C4-2B (cell line): ENCODE results near the gene IL1RL1.

Experiments
- ZFX ChIP-seq: fragments of 450-650 bp; IDR thresholded peaks from 2 replicates; pipeline ENCODE4 v1.6.1; 2017
- TF ChIP-seq, protein P1 (sequence below): fragments of 450-650 bp; conservative IDR thresholded peaks from 2 replicates; pipeline ENCODE4 v1.5.1; 2017; ENCODE audit warnings: mild to moderate bottlenecking

DNA sequence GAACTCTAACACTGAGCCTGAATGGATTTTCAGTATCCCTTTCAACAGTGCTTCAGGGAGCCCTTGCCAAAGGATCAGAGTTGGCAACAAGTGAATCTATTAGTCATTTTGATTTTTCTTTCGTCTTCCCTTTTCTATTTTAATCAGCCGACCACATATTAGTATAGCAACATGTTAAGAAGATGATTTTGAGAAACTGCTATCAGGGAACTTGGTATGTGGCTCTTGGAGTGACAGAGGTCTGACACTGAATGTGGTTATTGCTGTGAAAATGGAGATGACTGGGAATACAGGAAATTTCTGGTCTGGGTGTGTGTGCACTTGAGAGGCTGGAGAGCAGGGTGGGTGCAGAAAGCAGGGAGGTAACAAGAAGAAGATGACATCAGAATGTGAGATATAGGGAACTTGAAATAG lies 28.7 kb upstream of the IL1RL1 start:
- TF ChIP-seq, protein P1, sequence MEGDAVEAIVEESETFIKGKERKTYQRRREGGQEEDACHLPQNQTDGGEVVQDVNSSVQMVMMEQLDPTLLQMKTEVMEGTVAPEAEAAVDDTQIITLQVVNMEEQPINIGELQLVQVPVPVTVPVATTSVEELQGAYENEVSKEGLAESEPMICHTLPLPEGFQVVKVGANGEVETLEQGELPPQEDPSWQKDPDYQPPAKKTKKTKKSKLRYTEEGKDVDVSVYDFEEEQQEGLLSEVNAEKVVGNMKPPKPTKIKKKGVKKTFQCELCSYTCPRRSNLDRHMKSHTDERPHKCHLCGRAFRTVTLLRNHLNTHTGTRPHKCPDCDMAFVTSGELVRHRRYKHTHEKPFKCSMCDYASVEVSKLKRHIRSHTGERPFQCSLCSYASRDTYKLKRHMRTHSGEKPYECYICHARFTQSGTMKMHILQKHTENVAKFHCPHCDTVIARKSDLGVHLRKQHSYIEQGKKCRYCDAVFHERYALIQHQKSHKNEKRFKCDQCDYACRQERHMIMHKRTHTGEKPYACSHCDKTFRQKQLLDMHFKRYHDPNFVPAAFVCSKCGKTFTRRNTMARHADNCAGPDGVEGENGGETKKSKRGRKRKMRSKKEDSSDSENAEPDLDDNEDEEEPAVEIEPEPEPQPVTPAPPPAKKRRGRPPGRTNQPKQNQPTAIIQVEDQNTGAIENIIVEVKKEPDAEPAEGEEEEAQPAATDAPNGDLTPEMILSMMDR: no peak
- no peak for TF ChIP-seq ZFX
